Stimulated activated CD4-positive, alpha-beta T cell treated with anti-CD3 and anti-CD28 coated beads, Interleukin-1b, Interleukin-23, amount 100 ng/mL, for 48 hours (primary cell): ENCODE data around the gene EGFR.

Source experiments
- DNase-seq: peaks from one replicate; pipeline ENCODE4 v3.0.0-alpha.2; 2020

EGFR gene

GRCh38 chr7:55043691-55044370 is 25.0 kb downstream of the EGFR start:
- no peak for DNase-seq

GRCh38 chr7:55044371-55044717 is 25.5 kb downstream of the EGFR start:
- DNase-seq: no peak

- DNase-seq: no peak
Measured at GRCh38 chr7:55044791-55045190, 26.0 kb downstream of the EGFR start.

- no peak for DNase-seq
Measured at GRCh38 chr7:55046582-55047342, 27.9 kb downstream of the EGFR start.

- DNase-seq: no peak
Measured at GRCh38 chr7:55048221-55048859, 29.5 kb downstream of the EGFR start.

- no peak for DNase-seq
Measured at GRCh38 chr7:55050281-55050680, 31.5 kb downstream of the EGFR start.

- DNase-seq: no peak
Measured at GRCh38 chr7:55052081-55052480, 33.3 kb downstream of the EGFR start.

GRCh38 chr7:55052741-55053427 is 34.1 kb downstream of the EGFR start:
- no peak for DNase-seq

GRCh38 chr7:55053651-55054571 is 35.1 kb downstream of the EGFR start:
- no peak for DNase-seq

GRCh38 chr7:55054758-55055157 is 35.9 kb downstream of the EGFR start:
- DNase-seq: no peak

GRCh38 chr7:55055479-55055878 is 36.7 kb downstream of the EGFR start:
- DNase-seq: no peak

GRCh38 chr7:55056068-55056467 is 37.3 kb downstream of the EGFR start:
- no peak for DNase-seq

GRCh38 chr7:55056577-55057480 is 38.0 kb downstream of the EGFR start:
- no peak for DNase-seq

GRCh38 chr7:55058314-55058713 is 39.5 kb downstream of the EGFR start:
- no peak for DNase-seq

- DNase-seq: no peak
Measured at GRCh38 chr7:55059021-55059420, 40.2 kb downstream of the EGFR start.

GRCh38 chr7:55060085-55060484 is 41.3 kb downstream of the EGFR start:
- DNase-seq: no peak

- no peak for DNase-seq
Measured at GRCh38 chr7:55060636-55061022, 41.8 kb downstream of the EGFR start.

GRCh38 chr7:55061726-55062499 is 43.1 kb downstream of the EGFR start:
- no peak for DNase-seq

GRCh38 chr7:55063061-55063460 is 44.2 kb downstream of the EGFR start:
- DNase-seq: no peak

- DNase-seq: no peak
Measured at GRCh38 chr7:55063633-55064032, 44.8 kb downstream of the EGFR start.

GRCh38 chr7:55065079-55065478 is 46.3 kb downstream of the EGFR start:
- no peak for DNase-seq
